Lower leg skin (tissue), 3 donors: ENCODE results near the gene ATG2B.

Source experiments
- POLR2A ChIP-seq, 2 donors: fragments of 450-650 bp; IDR thresholded peaks; one replicate each; pipeline ENCODE4 v1.6.1; 2016 to 2017; ENCODE audit warnings: antibody characterized with exemption in 2 of 2, mild to moderate bottlenecking in 1 of 2, moderate library complexity in 1 of 2
- TF ChIP-seq, protein P1 (sequence below), 3 donors: fragments of 450-650 bp; IDR thresholded peaks; one replicate each; pipeline ENCODE4 v1.5.1; 2016; ENCODE audit warnings: antibody characterized with exemption in 3 of 3, mild to moderate bottlenecking in 3 of 3, moderate library complexity in 2 of 3

- TF ChIP-seq, protein P1, sequence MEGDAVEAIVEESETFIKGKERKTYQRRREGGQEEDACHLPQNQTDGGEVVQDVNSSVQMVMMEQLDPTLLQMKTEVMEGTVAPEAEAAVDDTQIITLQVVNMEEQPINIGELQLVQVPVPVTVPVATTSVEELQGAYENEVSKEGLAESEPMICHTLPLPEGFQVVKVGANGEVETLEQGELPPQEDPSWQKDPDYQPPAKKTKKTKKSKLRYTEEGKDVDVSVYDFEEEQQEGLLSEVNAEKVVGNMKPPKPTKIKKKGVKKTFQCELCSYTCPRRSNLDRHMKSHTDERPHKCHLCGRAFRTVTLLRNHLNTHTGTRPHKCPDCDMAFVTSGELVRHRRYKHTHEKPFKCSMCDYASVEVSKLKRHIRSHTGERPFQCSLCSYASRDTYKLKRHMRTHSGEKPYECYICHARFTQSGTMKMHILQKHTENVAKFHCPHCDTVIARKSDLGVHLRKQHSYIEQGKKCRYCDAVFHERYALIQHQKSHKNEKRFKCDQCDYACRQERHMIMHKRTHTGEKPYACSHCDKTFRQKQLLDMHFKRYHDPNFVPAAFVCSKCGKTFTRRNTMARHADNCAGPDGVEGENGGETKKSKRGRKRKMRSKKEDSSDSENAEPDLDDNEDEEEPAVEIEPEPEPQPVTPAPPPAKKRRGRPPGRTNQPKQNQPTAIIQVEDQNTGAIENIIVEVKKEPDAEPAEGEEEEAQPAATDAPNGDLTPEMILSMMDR (IDR thresholded peaks at IDR 0.05), result no peak
- TF ChIP-seq POLR2A (IDR thresholded peaks at IDR 0.05), result no peak
Measured at GRCh38 chr14:96268431-96269358, 94.4 kb downstream of the ATG2B start.
